Esophagus (tissue), 2 donors: Measurements from ENCODE around the gene SLC66A3. TPM values are rescaled to one million over a fixed set of nuclear protein-coding genes. Genes with fewer than 3 reads are reported as not detected.

Experiments used
- H3K27ac ChIP-seq, 2 donors: one replicate each; pipeline ENCODE4 v1.5.1; 2013; ENCODE audit warnings: low read depth in 2 of 2, mild to moderate bottlenecking in 2 of 2, inconsistent platforms in 1 of 2, low read length in 1 of 2, moderate library complexity in 1 of 2
- H3K27me3 ChIP-seq, 2 donors: one replicate each; pipeline ENCODE4 v1.6.1; 2013; ENCODE audit warnings: low read length in 2 of 2, control low read depth in 1 of 2, mild to moderate bottlenecking in 1 of 2; ENCODE audit not compliant: insufficient read depth in 2 of 2, control insufficient read depth in 1 of 2
- H3K36me3 ChIP-seq, 2 donors: one replicate each; pipeline ENCODE4 v1.6.1; 2013; ENCODE audit warnings: low read length in 1 of 2; ENCODE audit not compliant: control insufficient read depth in 2 of 2, insufficient read depth in 2 of 2
- H3K4me1 ChIP-seq, 2 donors: one replicate each; pipeline ENCODE4 v1.6.1; 2013; ENCODE audit warnings: low read length in 1 of 2; ENCODE audit not compliant: control insufficient read depth in 2 of 2, insufficient read depth in 2 of 2
- H3K4me3 ChIP-seq, 2 donors: one replicate each; pipeline ENCODE4 v1.5.1; 2013; ENCODE audit warnings: low read length in 2 of 2, mild to moderate bottlenecking in 2 of 2, low read depth in 1 of 2, moderate library complexity in 1 of 2
- H3K9me3 ChIP-seq, 2 donors: one replicate each; pipeline ENCODE4 v1.6.1; 2013; ENCODE audit warnings: mild to moderate bottlenecking in 2 of 2, low read depth in 1 of 2, low read length in 1 of 2, moderate library complexity in 1 of 2; ENCODE audit not compliant: control insufficient read depth in 2 of 2, insufficient read depth in 1 of 2
- WGBS, 2 donors: extraction: QIAGEN DNeasy Blood & Tissue Kit; methylation state at CpG; one replicate each; pipeline ENCODE4 v1.1.7; 2013; 5-methylcytosine and 5-hydroxymethylcytosine counted together
- polyA plus RNA-seq, 2 donors: library from polyadenylated mRNA; stranded (reverse); fragments of 200-250 nt; gene quantifications; one replicate each; pipeline ENCODE4 v1.2.3, GENCODE V29; 2013
- donor health status: healthy with polysubstance abuse.
- donor health status: Bipolar disorder and iron deficiency.

SLC66A3 gene
- polyA plus RNA-seq, 2 donors: 8.0 to 9.6 TPM

GRCh38 chr2:11200651-11201050 lies 45.4 kb downstream of the SLC66A3 start:
- no peak overlapping the region for H3K4me3 ChIP-seq
- no peaks in the 10 kb centered on the region for H3K9me3 ChIP-seq
- H3K27ac ChIP-seq: no peak overlapping the region
- H3K27me3 ChIP-seq: no peaks in the 10 kb centered on the region
- peaks cover 0 to 2% of the 10 kb centered on the region in 2 donors for H3K36me3 ChIP-seq
- 94 to 95% methylated on average over 2 of the region's 2 CpGs for WGBS, 2 donors
- H3K4me1 ChIP-seq: no peaks in the 10 kb centered on the region

DNA sequence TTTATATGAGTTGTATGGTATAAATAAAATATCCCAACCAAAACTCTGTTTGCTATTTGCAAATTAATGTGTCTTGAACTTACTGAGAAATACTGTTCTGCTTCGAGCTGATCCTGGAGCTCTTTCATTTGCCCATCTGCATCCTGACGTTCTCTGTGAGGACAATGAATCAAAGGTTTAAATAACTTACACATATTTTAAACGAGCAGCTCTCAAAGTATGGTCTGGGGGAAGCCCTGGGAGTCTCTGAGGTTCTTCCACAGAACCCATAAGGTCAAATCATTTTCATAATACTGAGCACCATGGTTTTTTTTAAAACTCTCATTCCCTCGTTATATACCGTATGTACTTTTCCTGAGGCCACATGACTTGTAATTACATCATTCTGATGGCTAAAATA lies 46.7 kb downstream of the SLC66A3 start:
- Histone ChIP-seq H3K9me3 (no peaks in the 10 kb centered on the region), H3K4me3 (no peak overlapping the region), H3K36me3 (peaks cover 0 to 2% of the 10 kb centered on the region in 2 donors), H3K27me3 (no peaks in the 10 kb centered on the region), H3K27ac (no peak overlapping the region), H3K4me1 (no peaks in the 10 kb centered on the region)
- WGBS, 2 donors: 80 to 81% methylated on average over 5 of the region's 5 CpGs

DNA sequence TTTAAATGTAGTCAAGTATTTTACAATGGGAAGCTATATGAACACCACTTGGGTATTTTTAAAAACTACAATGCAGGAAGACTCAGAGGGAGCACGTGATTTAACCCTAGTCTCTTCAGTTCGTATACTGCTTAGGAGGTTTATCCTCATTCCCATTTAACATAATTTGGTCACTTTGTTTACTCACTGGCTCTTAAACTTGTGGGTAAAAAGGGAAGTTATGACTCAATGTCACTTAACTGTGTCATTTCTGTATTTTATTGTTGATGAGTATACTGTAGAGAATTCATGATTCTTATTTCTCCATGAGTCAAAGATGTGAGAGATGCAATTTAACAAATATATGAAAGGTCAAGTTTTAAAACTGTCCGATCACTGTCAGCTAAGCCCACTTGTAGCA lies 48.2 kb downstream of the SLC66A3 start:
- H3K36me3 ChIP-seq: no peaks in the 10 kb centered on the region

DNA sequence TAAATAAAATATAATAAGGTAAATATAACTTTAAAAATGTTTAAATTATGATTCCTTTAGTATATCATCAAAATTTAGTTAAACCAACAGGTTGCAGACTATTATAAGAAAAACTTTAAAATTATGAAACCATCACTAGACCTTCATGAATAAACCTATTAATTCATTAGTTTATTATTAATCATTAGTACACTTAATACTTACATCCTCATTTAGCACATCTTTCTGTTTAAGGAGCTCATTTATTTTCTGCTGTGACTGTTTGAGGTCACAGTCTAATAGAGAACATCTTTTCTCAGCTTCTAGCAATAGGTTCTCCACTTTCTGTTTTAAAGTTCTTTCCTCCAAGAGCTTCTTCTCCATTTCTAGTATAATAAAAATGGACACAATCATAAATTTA lies 52.8 kb downstream of the SLC66A3 start:
- Histone ChIP-seq H3K4me1 (no peaks in the 10 kb centered on the region), H3K9me3 (no peaks in the 10 kb centered on the region), H3K27me3 (no peaks in the 10 kb centered on the region), H3K4me3 (no peak overlapping the region), H3K36me3 (no peaks in the 10 kb centered on the region), H3K27ac (no peak overlapping the region)

More for the DNA sequence above, 48.2 kb downstream of the SLC66A3 start:
- Histone ChIP-seq H3K4me3 (no peak overlapping the region), H3K9me3 (no peaks in the 10 kb centered on the region), H3K27me3 (no peaks in the 10 kb centered on the region), H3K27ac (no peak overlapping the region), H3K4me1 (no peaks in the 10 kb centered on the region)
- WGBS, 2 donors: 65 to 66% methylated on average over 3 of the region's 3 CpGs

DNA sequence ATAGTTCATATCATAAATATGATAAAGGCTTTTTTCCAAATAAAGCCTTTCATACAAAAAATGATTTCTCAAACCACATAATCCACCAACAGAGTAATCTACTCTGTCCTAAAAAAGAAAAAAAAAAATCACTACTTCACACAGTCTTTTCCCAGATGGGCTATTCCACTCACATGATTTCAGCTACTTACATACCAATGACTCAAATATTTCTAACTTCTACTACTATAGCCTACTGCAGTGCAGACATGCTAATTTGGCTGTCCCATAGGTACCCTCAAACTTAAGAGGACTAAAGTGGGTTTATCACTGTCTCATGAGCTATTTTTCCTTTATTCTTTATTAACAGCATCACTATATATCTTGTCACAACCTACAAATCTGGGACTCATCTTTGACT lies 57.4 kb downstream of the SLC66A3 start:
- Histone ChIP-seq H3K4me3 (no peak overlapping the region), H3K4me1 (no peaks in the 10 kb centered on the region), H3K27me3 (no peaks in the 10 kb centered on the region), H3K36me3 (peaks cover 0 to 2% of the 10 kb centered on the region in 2 donors), H3K9me3 (no peaks in the 10 kb centered on the region), H3K27ac (no peak overlapping the region)

GRCh38 chr2:11213090-11213638 lies 57.9 kb downstream of the SLC66A3 start:
- no peaks in the 10 kb centered on the region for H3K4me1 ChIP-seq

GRCh38 chr2:11213975-11214374 lies 58.7 kb downstream of the SLC66A3 start:
- H3K27me3 ChIP-seq: no peaks in the 10 kb centered on the region
- H3K27ac ChIP-seq: no peak overlapping the region
- peaks cover 0 to 2% of the 10 kb centered on the region in 2 donors for H3K36me3 ChIP-seq
- no peaks in the 10 kb centered on the region for H3K9me3 ChIP-seq
- H3K4me3 ChIP-seq: no peak overlapping the region
- WGBS, 2 donors: 93 to 96% methylated on average over 1 of the region's 1 CpG
- no peaks in the 10 kb centered on the region for H3K4me1 ChIP-seq

More at GRCh38 chr2:11213090-11213638, 57.9 kb downstream of the SLC66A3 start:
- Histone ChIP-seq H3K36me3 (peaks cover 0 to 2% of the 10 kb centered on the region in 2 donors), H3K9me3 (no peaks in the 10 kb centered on the region), H3K4me3 (no peak overlapping the region), H3K27ac (no peak overlapping the region), H3K27me3 (no peaks in the 10 kb centered on the region)
- WGBS, 2 donors: 93 to 95% methylated on average over 5 of the region's 5 CpGs

DNA sequence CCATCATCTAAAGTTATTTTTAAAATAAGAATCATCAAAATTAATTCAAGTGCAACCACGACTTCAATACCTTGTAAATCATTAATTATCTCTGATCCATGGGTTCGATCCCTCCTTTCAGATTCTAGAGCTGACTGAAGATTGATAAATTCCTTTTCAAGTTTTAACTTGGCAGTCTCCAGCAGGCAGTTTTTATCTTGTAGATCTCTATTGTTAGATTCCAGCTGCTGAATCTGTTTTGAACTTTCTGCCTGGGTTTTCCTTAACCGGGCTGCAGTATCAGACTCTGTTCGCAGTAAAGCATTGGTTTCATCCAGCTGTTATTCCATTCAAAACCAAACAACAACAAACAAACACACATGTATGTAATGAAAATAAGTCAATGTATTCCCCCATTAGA lies 59.5 kb downstream of the SLC66A3 start:
- WGBS, 2 donors: 73 to 75% methylated on average over 4 of the region's 4 CpGs
- no peak overlapping the region for H3K4me3 ChIP-seq
- peaks cover 0 to 2% of the 10 kb centered on the region in 2 donors for H3K36me3 ChIP-seq

GRCh38 chr2:11215407-11215806 lies 60.1 kb downstream of the SLC66A3 start:
- no peak overlapping the region for H3K4me3 ChIP-seq
- 92 to 93% methylated on average over 3 of the region's 3 CpGs for WGBS, 2 donors
- H3K36me3 ChIP-seq: peaks cover 0 to 2% of the 10 kb centered on the region in 2 donors
- H3K9me3 ChIP-seq: no peaks in the 10 kb centered on the region
- no peaks in the 10 kb centered on the region for H3K27me3 ChIP-seq
- H3K4me1 ChIP-seq: no peaks in the 10 kb centered on the region
- no peak overlapping the region for H3K27ac ChIP-seq

More for the DNA sequence above, 59.5 kb downstream of the SLC66A3 start:
- H3K27me3 ChIP-seq: no peaks in the 10 kb centered on the region
- no peak overlapping the region for H3K27ac ChIP-seq
- H3K4me1 ChIP-seq: no peaks in the 10 kb centered on the region
- no peaks in the 10 kb centered on the region for H3K9me3 ChIP-seq

- 94% methylated on average over 2 of the region's 2 CpGs for WGBS, 2 donors
- no peaks in the 10 kb centered on the region for H3K36me3 ChIP-seq
These were observed 65.2 kb downstream of the SLC66A3 start for GRCh38 chr2:11220445-11220844.

More at GRCh38 chr2:11220445-11220844, 65.2 kb downstream of the SLC66A3 start:
- Histone ChIP-seq H3K9me3 (no peaks in the 10 kb centered on the region), H3K4me3 (no peak overlapping the region), H3K27me3 (no peaks in the 10 kb centered on the region), H3K4me1 (no peaks in the 10 kb centered on the region), H3K27ac (no peak overlapping the region)
